Ishikawa (cell line): ENCODE results near the gene PSTPIP2.

ENCODE experiments used
- CEBPB ChIP-seq: IDR thresholded peaks from 2 replicates; pipeline ENCODE4 v1.6.1; 2012
- CREB1 ChIP-seq: IDR thresholded peaks from 2 replicates; pipeline ENCODE4 v1.6.1; 2012; ENCODE audit warnings: low read depth
- EGR1 ChIP-seq: IDR thresholded peaks from 2 replicates; pipeline ENCODE4 v1.6.1; 2012
- EP300 ChIP-seq: IDR thresholded peaks from 2 replicates; pipeline ENCODE4 v1.6.1; 2012; ENCODE audit warnings: borderline replicate concordance
- FOXM1 ChIP-seq: IDR thresholded peaks from 2 replicates; pipeline ENCODE4 v1.6.1; 2012; ENCODE audit warnings: low read depth, borderline replicate concordance
- MAX ChIP-seq: IDR thresholded peaks from 2 replicates; pipeline ENCODE4 v1.6.1; 2012
- NFIC ChIP-seq: IDR thresholded peaks from 2 replicates; pipeline ENCODE4 v1.6.1; 2012
- RAD21 ChIP-seq: IDR thresholded peaks from 2 replicates; pipeline ENCODE4 v1.6.1; 2012; ENCODE audit warnings: low read depth
- REST ChIP-seq: IDR thresholded peaks from 2 replicates; pipeline ENCODE4 v1.6.1; 2012; ENCODE audit warnings: low read depth, mild to moderate bottlenecking
- TAF1 ChIP-seq: IDR thresholded peaks from 2 replicates; pipeline ENCODE4 v1.6.1; 2012; ENCODE audit warnings: low read depth, mild to moderate bottlenecking
- TCF12 ChIP-seq: IDR thresholded peaks from 2 replicates; pipeline ENCODE4 v1.6.1; 2012; ENCODE audit warnings: low read depth
- TEAD4 ChIP-seq: IDR thresholded peaks from 2 replicates; pipeline ENCODE4 v1.6.1; 2012
- USF1 ChIP-seq: IDR thresholded peaks from 2 replicates; pipeline ENCODE4 v1.6.1; 2012
- YY1 ChIP-seq: IDR thresholded peaks from 2 replicates; pipeline ENCODE4 v1.6.1; 2012; ENCODE audit warnings: low read depth
- ZBTB7A ChIP-seq: IDR thresholded peaks from 2 replicates; pipeline ENCODE4 v1.6.1; 2012; ENCODE audit warnings: low read depth

Gene PSTPIP2

GRCh38 chr18:46071653-46072375, at the start of gene PSTPIP2:
Gene PSTPIP2, minus strand, starts transcription at chr18:46072260. Its CDS starts 72 bp downstream, at chr18:46072188.
- TF ChIP-seq YY1 (peak; percentile 58; the same call in 1 of the 2 replicates), EP300 (0 out of 2 replicates have a peak, but pooled peaks have one; percentile 13), RAD21 (peak; percentile 7; the same call in 1 of the 2 replicates), REST (no peak), TAF1 (peak; percentile 69; the same call in 1 of the 2 replicates), CREB1 (no peak), EGR1 (peak; percentile 32; the same call in 1 of the 2 replicates), MAX (peak; percentile 79; the same call in 1 of the 2 replicates), USF1 (0 out of 2 replicates have a peak, but pooled peaks have one; percentile 13), NFIC (0 out of 2 replicates have a peak, but pooled peaks have one; percentile 8), CEBPB (no peak)

GRCh38 chr18:46113751-46114150, 41.7 kb upstream of the PSTPIP2 start:
- TF ChIP-seq CEBPB (no peak), YY1 (no peak), RAD21 (no peak), TEAD4 (no peak), EGR1 (no peak), CREB1 (no peak), EP300 (no peak), NFIC (no peak), ZBTB7A (no peak)

GRCh38 chr18:46110406-46110805, 38.3 kb upstream of the PSTPIP2 start:
- TF ChIP-seq EP300 (no peak), REST (no peak), NFIC (no peak), ZBTB7A (no peak), TEAD4 (no peak), CEBPB (no peak), FOXM1 (no peak), EGR1 (no peak), TAF1 (no peak), RAD21 (no peak), CREB1 (no peak), USF1 (no peak), TCF12 (no peak), MAX (no peak), YY1 (no peak)

- TF ChIP-seq RAD21 (no peak), TEAD4 (no peak), TAF1 (no peak), NFIC (no peak), MAX (no peak), USF1 (no peak), ZBTB7A (no peak), TCF12 (no peak), EGR1 (no peak), REST (no peak), CEBPB (no peak), YY1 (no peak)
Measured at GRCh38 chr18:46109386-46109785, 37.3 kb upstream of the PSTPIP2 start.
